Stimulated activated CD4-positive, alpha-beta T cell treated with anti-CD3 and anti-CD28 coated beads, TNF-alpha, amount 100 ng/mL, for 48 hours (primary cell): ENCODE results near the gene TNFSF13.
A peak's percentile ranks its signal among the peaks of the same experiment; 100 is the strongest.

Source experiments
- DNase-seq, 3 donors: peaks; one replicate each; pipeline ENCODE4 v3.0.0-alpha.2; 2020; ENCODE audit warnings: low read depth in 3 of 3

TNFSF13 gene

DNA sequence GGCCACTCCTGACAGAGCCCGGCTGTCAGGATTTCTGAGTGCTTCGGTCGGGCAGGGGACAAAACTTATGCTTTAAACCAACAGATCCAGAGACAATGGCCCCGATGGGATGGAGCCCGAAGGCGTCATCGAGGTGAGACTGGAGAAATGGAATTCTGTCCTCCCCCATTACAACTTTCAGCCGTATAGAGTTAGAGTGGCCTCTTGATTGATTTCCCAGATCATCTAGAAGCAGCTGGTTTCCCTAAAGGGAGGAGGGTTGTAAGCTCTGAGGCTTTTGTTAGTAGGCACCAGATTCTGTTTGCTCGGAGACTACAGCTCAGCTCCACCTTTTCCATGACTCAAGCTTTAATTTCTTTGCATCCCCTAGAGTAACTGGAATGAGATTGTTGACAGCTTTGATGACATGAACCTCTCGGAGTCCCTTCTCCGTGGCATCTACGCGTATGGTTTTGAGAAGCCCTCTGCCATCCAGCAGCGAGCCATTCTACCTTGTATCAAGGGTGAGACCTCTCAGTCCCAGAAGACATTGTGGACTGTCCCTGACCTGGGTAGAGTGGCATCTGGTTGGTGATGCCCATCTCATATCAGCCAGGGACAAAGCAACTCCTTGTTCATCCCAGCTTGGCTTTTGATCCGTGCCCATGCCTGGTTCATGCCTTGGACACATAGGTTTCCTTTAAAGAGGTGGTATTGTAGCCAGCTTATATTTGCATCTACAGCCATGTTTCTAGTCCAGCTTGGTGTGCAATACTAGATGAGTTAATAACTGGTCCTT, 15.8 kb downstream of the TNFSF13 start:
- DNase-seq: no peak

DNA sequence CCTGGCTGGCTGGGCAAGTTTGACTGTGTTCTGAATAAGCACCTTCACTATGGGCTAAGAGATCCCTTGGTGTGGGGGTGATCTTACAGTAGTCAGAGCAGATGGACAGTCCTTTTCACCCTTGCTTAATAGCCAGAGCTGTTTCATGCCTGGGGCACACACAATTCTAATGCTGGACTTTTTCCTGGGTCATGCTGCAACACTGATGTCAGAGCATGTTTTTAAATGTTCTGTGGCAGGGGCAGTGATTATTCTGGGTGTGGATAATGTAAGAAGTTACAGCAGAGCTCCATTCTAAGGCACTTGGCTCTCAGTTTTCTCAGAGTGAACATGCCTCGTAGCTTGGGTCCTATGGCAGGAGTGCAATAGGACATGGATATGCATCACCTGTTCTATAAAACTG, 16.9 kb downstream of the TNFSF13 start:
- DNase-seq: no peak

DNA sequence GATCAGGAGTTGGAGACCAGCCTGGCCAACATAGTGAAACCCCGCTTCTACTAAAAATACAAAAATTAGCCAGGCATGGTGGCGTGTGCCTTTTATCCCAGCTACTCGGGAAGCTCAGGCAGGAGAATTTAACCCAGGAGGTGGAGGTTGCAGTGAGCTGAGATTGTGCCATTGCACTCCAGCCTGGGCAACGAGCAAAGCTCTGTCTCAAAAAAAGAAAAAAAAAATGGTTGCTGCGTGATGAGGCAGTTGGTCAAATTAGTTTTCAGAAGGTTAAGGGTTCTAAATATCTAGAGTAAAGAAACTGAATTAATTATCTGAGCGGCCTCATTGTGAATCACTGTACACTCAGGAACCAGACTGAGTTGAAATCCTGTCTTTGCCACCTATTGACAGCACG, 17.4 kb downstream of the TNFSF13 start:
- DNase-seq: no peak

DNA sequence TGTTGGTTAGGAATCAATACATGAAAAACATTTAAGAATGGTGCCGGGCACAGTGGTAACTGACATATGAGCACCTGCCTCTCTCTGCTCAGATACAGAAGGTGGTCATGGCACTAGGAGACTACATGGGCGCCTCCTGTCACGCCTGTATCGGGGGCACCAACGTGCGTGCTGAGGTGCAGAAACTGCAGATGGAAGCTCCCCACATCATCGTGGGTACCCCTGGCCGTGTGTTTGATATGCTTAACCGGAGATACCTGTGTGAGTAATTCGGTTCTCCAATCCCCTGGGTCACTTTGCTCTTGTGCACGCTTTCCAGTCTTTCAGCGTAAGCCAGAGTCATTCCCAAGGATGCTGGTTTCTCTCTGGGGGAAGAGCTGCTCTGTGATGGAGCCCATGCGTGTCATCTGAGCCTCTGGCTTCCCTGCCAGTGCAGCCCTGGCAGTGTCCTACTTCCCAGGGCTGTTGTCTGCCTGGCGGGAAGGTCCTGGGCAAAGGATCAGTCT, 17.9 kb downstream of the TNFSF13 start:
- no peak for DNase-seq

DNA sequence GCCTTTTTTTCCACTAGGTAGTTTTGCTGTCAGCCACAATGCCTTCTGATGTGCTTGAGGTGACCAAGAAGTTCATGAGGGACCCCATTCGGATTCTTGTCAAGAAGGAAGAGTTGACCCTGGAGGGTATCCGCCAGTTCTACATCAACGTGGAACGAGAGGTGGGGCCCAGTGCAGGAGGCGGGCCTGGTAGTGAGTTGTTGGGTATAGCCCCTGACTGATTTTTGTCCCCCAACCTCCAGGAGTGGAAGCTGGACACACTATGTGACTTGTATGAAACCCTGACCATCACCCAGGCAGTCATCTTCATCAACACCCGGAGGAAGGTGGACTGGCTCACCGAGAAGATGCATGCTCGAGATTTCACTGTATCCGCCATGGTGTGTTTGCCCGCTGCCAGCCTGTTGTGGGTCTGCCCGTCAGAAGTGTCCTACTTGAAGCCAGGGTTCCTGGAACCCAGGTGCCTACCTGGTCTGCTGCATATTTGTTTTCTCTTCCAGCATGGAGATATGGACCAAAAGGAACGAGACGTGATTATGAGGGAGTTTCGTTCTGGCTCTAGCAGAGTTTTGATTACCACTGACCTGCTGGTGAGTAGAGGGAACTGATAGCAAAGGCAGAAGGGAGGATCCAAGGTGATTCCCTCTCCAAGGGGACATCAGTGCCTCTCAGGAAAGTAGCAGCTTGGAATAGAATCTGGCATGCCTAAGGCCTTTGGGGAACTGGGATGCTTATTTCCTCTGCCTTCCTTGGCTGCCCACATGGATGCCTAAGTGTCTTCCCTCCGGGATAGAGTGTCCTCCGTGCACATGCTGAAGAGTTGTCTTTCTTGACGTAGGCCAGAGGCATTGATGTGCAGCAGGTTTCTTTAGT, 19.0 kb downstream of the TNFSF13 start:
- DNase-seq: no peak

DNA sequence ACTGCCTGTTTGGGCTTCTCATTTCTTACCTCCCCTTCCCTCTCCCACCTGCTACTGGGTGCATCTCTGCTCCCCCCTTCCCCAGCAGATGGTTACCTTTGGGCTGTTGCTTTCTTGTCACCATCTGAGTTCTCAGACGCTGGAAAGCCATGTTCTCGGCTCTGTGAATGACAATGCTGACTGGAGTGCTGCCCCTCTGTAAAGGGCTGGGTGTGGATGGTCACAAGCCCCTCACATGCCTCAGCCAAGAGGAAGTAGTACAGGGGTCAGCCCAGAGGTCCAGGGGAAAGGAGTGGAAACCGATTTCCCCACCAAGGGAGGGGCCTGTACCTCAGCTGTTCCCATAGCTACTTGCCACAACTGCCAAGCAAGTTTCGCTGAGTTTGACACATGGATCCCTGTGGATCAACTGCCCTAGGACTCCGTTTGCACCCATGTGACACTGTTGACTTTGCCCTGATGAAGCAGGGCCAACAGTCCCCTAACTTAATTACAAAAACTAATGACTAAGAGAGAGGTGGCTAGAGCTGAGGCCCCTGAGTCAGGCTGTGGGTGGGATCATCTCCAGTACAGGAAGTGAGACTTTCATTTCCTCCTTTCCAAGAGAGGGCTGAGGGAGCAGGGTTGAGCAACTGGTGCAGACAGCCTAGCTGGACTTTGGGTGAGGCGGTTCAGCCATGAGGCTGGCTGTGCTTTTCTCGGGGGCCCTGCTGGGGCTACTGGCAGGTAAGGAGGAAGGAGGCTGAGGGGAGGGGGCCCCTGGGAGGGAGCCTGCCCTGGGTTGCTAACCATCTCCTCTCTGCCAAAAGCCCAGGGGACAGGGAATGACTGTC, 20.7 kb downstream of the TNFSF13 start, which contains the start of gene CD68:
CD68 (plus strand) TSS at position 638 of the 833 bp plus-strand sequence; CDS start at position 678, 40 bp downstream.
- peak; percentile 65 to 71 (median 68) for DNase-seq

DNA sequence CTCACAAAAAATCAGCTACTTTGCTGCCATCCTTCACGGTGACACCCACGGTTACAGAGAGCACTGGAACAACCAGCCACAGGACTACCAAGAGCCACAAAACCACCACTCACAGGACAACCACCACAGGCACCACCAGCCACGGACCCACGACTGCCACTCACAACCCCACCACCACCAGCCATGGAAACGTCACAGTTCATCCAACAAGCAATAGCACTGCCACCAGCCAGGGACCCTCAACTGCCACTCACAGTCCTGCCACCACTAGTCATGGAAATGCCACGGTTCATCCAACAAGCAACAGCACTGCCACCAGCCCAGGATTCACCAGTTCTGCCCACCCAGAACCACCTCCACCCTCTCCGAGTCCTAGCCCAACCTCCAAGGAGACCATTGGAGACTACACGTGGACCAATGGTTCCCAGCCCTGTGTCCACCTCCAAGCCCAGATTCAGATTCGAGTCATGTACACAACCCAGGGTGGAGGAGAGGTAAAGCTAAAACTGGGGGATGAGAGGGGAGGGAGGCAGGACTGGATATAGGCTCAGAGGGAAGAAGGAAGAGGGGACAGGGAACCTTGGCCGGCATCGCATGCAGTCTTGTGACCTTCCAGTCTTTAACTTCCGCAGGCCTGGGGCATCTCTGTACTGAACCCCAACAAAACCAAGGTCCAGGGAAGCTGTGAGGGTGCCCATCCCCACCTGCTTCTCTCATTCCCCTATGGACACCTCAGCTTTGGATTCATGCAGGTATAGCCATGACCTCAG, 21.5 kb downstream of the TNFSF13 start:
- DNase-seq: no peak

DNA sequence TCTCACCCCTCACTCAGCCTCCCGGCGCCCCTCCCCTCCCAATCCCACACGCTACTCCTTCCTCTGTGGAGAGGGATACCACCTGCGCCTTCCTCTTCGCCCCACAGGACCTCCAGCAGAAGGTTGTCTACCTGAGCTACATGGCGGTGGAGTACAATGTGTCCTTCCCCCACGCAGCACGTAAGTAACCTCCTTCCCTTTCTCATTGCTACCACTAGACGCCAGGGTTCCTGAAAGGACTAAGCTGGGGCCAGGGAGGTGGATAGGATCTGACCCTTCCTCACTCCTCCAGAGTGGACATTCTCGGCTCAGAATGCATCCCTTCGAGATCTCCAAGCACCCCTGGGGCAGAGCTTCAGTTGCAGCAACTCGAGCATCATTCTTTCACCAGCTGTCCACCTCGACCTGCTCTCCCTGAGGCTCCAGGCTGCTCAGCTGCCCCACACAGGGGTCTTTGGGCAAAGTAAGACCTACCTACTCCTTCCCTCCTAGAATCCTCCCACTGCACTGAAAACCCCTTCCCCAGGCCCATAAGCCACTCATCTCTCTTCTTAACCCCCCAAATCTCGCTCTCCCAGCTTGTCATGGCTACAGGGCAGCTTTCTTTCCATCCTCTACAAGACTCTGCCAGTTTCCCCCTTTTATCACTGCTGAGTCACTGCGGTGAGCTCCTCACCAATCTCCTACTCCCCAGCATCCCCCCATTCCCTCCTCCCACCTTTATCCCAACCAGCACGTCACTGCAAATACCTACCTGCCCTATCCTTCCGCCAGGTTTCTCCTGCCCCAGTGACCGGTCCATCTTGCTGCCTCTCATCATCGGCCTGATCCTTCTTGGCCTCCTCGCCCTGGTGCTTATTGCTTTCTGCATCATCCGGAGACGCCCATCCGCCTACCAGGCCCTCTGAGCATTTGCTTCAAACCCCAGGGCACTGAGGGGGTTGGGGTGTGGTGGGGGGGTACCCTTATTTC, 22.3 kb downstream of the TNFSF13 start:
- no peak for DNase-seq

DNA sequence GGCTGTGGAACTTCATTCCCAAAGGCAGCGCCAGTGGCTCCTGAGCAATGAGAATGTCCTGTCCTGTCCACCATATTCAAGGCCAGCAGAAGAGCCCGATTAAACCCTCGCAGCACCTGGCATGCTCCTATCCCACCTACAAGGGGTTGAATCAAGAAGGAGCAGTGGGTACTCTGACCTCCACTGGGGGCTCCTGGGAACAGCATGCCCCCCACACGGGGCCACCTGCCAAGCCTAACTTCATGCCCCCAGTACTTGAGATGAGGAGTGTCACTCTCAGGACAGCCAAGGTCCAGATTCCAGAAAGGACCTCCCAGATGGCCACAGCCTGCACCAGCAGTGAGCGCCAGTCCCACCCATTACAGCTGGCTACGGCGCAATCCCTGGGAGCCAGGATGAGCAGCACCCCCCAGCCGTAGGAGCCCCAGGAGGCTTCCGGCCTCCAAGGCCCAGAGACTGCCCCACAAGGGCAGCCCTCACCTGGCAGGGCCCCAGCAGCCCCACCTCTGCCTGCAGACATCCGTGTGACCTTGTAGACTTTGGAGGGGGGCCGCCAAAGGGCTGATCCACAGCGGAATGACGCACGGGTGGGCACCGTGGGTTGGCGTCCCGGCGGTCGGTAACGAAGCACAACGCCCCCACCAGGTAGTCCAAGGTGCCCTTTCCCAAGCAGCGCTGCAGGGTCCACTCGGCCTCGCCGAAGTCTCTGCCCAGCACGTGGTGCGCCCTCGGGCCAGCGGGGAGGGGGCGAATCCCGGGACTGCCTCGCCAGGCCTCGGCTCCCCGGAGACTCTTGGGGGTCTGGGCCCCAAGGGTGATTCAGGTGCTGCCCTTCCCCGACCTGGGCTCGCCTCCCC, 24.1 kb downstream of the TNFSF13 start:
- DNase-seq: no peak

DNA sequence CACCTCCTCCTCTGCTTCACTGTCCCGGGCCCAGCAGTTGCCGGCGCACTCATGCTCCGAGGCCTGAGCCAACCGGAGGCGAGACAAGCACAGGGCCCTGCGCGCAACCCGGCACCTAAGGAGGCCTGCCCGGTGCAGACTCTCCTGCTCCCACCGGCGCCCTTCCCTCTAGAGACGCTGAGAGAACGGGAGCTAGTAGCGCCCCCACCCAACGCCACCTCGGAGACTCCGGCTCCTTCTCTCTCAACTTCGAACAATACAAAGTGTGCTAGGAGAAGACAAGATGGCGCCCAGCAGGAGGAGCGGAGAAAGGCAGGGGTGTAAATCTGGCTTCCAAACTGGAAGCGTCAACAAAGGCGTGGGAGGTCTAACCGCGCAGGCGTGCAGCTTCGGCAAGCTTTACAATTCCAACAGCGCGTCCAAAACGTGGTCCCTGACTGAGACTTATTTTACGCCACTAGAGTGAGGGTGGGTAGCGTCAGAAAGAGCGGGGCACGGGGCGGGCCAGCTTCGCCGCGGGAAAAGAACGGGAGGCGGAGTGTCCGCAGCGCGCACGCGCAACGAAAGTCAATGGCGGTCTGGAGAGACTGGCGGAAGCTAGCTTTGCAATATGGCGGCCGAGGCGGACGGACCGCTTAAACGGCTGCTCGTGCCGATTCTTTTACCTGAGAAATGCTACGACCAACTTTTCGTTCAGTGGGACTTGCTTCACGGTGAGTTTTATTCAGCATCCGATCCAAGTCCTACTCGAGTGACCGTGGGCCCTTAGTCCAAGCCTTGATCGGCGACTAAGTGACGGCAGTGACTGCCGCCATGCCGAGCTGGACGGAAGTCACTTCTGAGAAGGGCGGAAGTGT, 24.9 kb downstream of the TNFSF13 start, which contains the start of gene MPDU1:
MPDU1 (plus strand) TSS at position 600 of the 857 bp plus-strand sequence; CDS start at position 611, 11 bp downstream.
- peak; percentile 85 to 93 (median 91) for DNase-seq

DNA sequence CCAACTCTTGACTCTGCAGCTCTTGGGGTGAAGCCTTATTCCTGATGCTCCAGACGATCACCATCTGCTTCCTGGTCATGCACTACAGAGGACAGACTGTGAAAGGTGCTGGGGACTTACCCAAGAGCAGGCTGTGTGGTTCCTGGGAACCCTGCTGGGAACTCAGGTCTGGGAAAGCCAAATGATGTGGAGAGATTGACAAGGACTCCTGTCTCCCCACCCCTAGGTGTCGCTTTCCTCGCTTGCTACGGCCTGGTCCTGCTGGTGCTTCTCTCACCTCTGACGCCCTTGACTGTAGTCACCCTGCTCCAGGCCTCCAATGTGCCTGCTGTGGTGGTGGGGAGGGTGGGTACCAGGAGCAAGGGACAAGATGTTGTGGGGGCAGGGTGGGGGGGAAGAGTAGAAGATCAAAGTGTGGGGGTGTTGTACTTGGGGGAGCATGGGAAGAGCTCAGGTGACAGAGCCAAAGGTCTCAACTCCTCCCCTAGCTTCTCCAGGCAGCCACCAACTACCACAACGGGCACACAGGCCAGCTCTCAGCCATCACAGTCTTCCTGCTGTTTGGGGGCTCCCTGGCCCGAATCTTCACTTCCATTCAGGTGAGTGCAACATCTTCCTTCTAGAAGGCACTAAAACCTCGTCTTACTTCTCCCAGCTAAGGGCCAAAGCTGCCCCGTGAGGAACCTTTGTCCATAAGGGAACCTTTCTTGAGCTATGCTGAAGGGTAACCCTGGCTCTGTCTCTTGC, 28.3 kb downstream of the TNFSF13 start:
- no peak for DNase-seq

DNA sequence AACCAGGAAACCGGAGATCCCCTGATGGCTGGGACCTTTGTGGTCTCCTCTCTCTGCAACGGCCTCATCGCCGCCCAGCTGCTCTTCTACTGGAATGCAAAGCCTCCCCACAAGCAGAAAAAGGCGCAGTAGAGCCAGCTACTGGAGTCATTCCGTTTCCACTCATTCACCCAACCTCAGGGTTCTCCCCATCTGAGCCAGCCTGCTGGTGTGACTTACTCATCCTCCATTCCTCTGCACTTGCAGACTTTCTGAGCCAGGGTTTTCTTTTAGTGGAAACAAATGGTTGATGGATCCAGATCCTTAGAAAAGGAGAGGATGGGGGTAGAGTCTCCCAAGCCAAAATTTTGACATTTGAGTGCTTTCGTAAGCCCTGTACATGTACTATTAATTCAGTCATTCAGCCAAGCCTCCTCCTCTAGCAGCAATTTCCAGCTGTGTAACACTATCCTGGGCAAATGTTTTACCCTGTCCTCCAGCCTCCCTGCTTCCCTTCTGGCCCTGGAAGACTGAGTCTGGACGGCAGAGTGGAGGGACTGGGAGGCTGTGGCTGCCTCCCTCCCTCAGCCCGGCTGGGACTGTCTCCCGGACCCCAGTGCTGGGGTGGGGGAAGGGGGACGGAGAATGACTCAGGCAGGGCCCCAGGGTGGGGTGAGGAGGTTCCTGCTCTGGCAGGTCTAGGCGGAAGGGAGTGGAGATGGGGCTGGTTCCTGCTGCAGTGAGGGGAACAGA, 29.0 kb downstream of the TNFSF13 start:
- no peak for DNase-seq

DNA sequence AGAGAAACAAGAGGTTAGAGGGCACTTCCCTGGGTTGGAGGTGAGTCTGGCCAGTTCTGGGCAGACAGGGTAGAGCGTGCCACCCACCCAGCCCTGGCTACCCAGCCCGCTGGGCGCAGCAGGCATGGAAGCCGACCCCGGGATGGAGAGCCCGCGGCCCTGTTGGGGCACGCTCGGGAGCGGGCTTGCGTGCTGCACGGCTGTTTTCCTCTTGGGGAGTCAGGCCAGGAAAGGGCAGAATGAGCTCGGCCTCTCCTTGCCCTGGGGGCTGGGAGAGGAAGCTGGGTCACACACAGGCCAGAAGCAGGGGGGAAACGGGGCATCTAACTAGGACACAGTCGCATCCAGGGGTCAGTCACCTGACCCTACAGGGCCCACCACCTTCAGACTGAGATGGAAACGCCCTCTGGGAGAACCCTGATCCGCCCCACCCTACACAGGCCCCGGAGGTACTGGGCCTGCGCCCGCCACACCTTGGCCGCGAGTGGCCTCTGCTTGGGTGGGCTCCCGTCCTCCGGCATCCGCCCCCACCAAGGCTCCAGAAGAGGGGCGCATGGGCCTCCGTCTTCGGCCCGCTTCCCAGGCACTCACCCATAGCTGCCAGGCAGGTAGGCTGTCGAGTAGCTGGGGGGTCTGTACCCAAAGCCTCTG, 30.1 kb downstream of the TNFSF13 start:
- no peak for DNase-seq

DNA sequence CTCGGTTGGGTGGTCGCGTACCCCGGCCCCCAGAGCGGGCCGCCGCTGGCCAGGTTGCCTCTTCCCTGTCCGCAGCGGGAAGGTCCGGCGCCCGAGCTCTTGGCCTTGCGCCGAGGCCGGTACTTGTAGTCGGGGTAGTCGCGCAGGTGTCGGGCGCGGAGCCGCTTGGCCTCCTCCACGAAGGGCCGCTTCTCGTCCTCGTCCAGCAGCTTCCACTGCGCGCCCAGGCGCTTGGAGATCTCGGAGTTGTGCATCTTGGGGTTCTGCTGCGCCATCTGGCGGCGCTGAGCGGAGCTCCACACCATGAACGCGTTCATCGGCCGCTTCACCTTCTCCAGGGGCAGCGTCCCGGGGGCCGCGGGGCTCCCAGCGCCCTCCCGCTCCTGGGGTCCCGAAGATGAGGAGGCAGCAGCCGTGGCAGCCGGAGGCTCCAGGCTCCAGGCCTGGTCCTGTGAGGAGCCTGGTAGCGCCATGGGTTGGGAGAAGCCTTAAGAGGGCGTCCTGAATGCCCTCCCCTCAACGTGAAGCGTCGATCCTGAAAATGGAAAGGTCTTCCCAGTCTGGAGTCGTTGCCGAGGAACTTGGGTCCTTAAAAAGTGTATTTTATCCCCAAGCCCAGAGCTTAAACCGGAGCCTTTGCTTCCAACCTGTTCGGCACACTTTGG, 30.8 kb downstream of the TNFSF13 start:
- DNase-seq: peak; percentile 38 to 42 (median 41)
